HG03095 (cell line): ENCODE data around the gene LIPC.

ENCODE experiments used
- ATAC-seq: cut with Tn5 transposase; IDR thresholded peaks from one replicate; pipeline ENCODE4 v1.9.1; 2021; ENCODE audit warnings: moderate library complexity; ENCODE audit not compliant: unreplicated experiment

The LIPC gene

GRCh38 chr15:58431221-58432149 lies at the start of gene LIPC:
Gene LIPC, plus strand, starts transcription at chr15:58431991. Its CDS starts 42 bp downstream, at chr15:58432033.
- no peak for ATAC-seq

GRCh38 chr15:58383876-58384275 lies 47.9 kb upstream of the LIPC start:
- no peak for ATAC-seq

- ATAC-seq, result no peak
Observed at GRCh38 chr15:58384667-58385066, 47.1 kb upstream of the LIPC start.

GRCh38 chr15:58386081-58386480 lies 45.7 kb upstream of the LIPC start:
- ATAC-seq, result no peak

- no peak for ATAC-seq
Observed at GRCh38 chr15:58386641-58387040, 45.1 kb upstream of the LIPC start.

- no peak for ATAC-seq
Observed at GRCh38 chr15:58387130-58387529, 44.7 kb upstream of the LIPC start.

GRCh38 chr15:58388211-58388610 lies 43.6 kb upstream of the LIPC start:
- ATAC-seq, result no peak

GRCh38 chr15:58390118-58390517 lies 41.7 kb upstream of the LIPC start:
- ATAC-seq, result no peak

GRCh38 chr15:58390655-58391054 lies 41.1 kb upstream of the LIPC start:
- ATAC-seq, result no peak

- ATAC-seq, result no peak
Observed at GRCh38 chr15:58391088-58391487, 40.7 kb upstream of the LIPC start.

GRCh38 chr15:58392141-58392540 lies 39.6 kb upstream of the LIPC start:
- no peak for ATAC-seq

- no peak for ATAC-seq
Observed at GRCh38 chr15:58392611-58393161, 39.1 kb upstream of the LIPC start.

- no peak for ATAC-seq
Observed at GRCh38 chr15:58393241-58393662, 38.5 kb upstream of the LIPC start.

- ATAC-seq, result no peak
Observed at GRCh38 chr15:58396181-58396580, 35.6 kb upstream of the LIPC start.

- no peak for ATAC-seq
Observed at GRCh38 chr15:58398071-58398470, 33.7 kb upstream of the LIPC start.

- no peak for ATAC-seq
Observed at GRCh38 chr15:58398643-58399042, 33.1 kb upstream of the LIPC start.

- ATAC-seq, result no peak
Observed at GRCh38 chr15:58399739-58400138, 32.1 kb upstream of the LIPC start.

GRCh38 chr15:58401276-58401675 lies 30.5 kb upstream of the LIPC start:
- no peak for ATAC-seq

GRCh38 chr15:58401991-58402649 lies 29.7 kb upstream of the LIPC start:
- no peak for ATAC-seq

- no peak for ATAC-seq
Observed at GRCh38 chr15:58403581-58403980, 28.2 kb upstream of the LIPC start.

- ATAC-seq, result no peak
Observed at GRCh38 chr15:58404020-58404419, 27.8 kb upstream of the LIPC start.

GRCh38 chr15:58404722-58405121 lies 27.1 kb upstream of the LIPC start:
- ATAC-seq, result no peak
